Smooth muscle cell of the coronary artery (primary cell): ENCODE results near the gene CCNG1. TPM values are rescaled to one million over a fixed set of nuclear protein-coding genes. Genes with fewer than 3 reads are reported as not detected.

ENCODE experiments used
- total RNA-seq: library from RNA; depleted of rRNA; stranded (reverse); fragments of >200 nt; gene quantifications from 2 replicates; pipeline ENCODE4 v1.2.3, GENCODE V29; 2014; ENCODE audit warnings: low replicate concordance

The CCNG1 gene
- 255 and 268 TPM in 2 replicates for total RNA-seq

GRCh38 chr5:163437309-163438182 lies at the start of gene CCNG1:
TSS of gene CCNG1 (plus strand) at chr5:163437595. CDS start at chr5:163439257, 1,662 bp downstream.

GRCh38 chr5:163459819-163460561 lies 22.6 kb downstream of the CCNG1 start, which contains the start of gene NUDCD2:
TSS of gene NUDCD2 (minus strand) at chr5:163460102. CDS start at chr5:163460050, 52 bp downstream.

GRCh38 chr5:163460562-163461171 lies 23.3 kb downstream of the CCNG1 start, which contains the start of gene HMMR:
TSS of gene HMMR (plus strand) at chr5:163460632. CDS start at chr5:163460693, 61 bp downstream.

Other genes with a start within 250 kb of the CCNG1 start
- 0.82 and 5.0 TPM in 2 replicates for gene NUDCD2, start 22.5 kb downstream of the CCNG1 start, total RNA-seq
- gene HMMR, start 23.0 kb downstream of the CCNG1 start, total RNA-seq: 0.23 and 8.3 TPM in 2 replicates
- gene MAT2B, start 68.0 kb downstream of the CCNG1 start, total RNA-seq: 48.3 and 61.1 TPM in 2 replicates